Epithelial cell of umbilical artery (primary cell): ENCODE measurements around the gene SLC39A13. TPM values are rescaled to one million over a fixed set of nuclear protein-coding genes. Genes with fewer than 3 reads are reported as not detected.

Experiments
- total RNA-seq: library from RNA; depleted of rRNA; stranded (reverse); fragments of >200 nt; gene quantifications from 2 replicates; pipeline ENCODE4 v1.2.3, GENCODE V29; 2014

SLC39A13 gene
- total RNA-seq: 45.1 and 53.3 TPM in 2 replicates

DNA sequence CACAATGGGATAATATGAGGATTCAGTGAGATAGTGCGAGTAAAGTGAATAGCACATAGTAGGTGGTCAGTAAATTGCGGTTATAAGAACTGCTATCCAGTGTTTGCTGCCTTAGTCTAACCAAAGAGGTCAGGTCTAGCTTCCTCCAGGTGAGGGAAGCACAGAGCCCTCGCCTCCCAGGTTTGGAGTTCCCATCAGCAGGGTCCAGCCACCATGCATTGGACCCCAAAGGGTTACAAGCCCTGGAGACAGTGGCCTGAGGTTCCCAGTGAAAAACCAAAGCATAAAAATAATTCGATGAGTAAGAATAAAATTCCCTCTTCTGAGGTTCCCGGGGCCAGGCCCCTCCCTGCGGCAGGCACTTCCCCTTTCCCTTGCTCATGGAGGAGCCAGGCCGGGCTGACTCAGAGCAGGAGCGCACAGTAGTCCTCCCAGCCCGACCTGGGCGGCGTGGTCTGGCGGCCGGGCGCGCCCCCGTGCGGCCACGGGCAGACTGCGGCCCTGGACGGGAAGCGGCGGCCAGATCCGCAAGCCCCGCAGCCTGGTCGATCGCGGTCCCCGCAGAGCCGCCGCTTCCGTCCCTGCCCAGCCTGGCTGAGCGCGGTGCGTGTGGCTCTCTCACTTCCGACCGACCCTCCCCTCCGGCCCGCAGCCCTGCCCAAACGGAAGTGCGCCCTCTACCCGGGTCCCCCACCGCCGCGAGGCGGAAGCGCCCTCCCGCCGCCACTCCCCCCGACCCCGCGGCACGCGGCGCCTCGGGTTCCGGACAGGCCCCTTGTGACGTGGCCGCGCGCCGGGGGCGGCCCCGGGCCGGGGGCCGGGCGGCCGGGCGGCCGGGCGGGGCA is at the start of gene SLC39A13:
TSS of gene SLC39A13 (plus strand) at position 845 of the 845 bp plus-strand sequence. CDS start 1,505 bp downstream, outside the sequence.

GRCh38 chr11:47378010-47378835 is 30.2 kb upstream of the SLC39A13 start, which contains the start of gene SPI1:
Gene SPI1, minus strand, starts transcription at chr11:47378547. Its CDS starts 194 bp downstream, at chr11:47378353.

GRCh38 chr11:47426062-47426956 is 17.9 kb downstream of the SLC39A13 start, which contains the start of gene PSMC3:
Gene PSMC3, minus strand, starts transcription at chr11:47426439. Its CDS starts 160 bp downstream, at chr11:47426279.

DNA sequence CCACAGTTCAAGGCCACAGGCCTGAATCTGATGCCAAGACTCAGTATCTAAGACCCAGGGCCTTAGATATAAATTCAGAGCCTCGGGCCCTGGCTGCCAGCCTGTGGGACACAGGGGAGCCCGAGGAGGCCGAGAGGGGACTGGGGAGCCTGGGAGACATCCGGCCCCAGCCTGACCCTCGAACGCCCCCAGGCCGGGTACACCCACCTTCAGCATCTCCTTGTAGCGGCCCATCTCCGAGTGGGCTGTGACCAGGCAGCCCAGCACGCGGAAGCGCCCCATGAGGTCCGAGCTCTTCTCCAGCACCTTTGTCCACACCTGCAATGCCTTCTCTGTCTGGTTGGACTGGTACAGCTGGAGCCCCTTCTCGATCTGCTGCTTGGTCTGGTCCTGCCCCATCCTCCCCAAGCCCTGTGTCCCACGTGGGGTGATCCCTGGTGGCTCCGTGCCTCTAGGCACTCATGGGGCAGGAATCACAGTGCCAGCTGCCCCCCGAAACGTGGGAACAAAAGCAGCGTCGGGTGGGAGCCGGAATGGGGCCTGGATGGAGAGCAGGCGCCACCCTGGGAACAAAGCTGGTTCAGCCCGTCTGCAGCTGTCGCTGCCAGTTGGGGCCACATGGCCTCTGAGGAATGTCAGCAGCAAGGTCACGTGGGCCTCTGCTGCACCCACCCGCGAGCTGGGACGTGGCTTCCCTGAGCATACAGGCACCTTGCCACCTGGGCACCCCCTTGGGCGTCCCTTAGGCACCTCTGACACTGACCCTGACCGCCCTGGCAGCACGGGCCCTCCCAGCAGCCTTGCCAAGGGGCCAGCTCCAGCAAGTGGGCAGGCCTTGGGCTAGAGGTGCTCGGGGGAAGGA is 40.4 kb downstream of the SLC39A13 start, which contains the start of gene RAPSN:
TSS of gene RAPSN (minus strand) at position 571 of the 862 bp plus-strand sequence. CDS start at position 399, 172 bp downstream.

Other genes with a start within 250 kb of the SLC39A13 start
- gene ARFGAP2, start 231.7 kb upstream of the SLC39A13 start, total RNA-seq: 152 TPM in 2 replicates
- gene PACSIN3, start 222.2 kb upstream of the SLC39A13 start, total RNA-seq: 13.4 and 15.6 TPM in 2 replicates
- gene DDB2, start 193.6 kb upstream of the SLC39A13 start, total RNA-seq: 52.3 and 55.6 TPM in 2 replicates
- 18.8 and 26.1 TPM in 2 replicates for gene ACP2, start 159.8 kb upstream of the SLC39A13 start, total RNA-seq
- gene NR1H3, start 150.6 kb upstream of the SLC39A13 start, total RNA-seq: 8.8 and 12.3 TPM in 2 replicates
- 12.3 and 17.2 TPM in 2 replicates for gene MADD, start 138.5 kb upstream of the SLC39A13 start, total RNA-seq
- not detected in 2 replicates for gene MYBPC3, start 55.9 kb upstream of the SLC39A13 start, total RNA-seq
- not detected in 2 replicates for gene SPI1, start 30.0 kb upstream of the SLC39A13 start, total RNA-seq
- 229 and 249 TPM in 2 replicates for gene PSMC3, start 17.8 kb downstream of the SLC39A13 start, total RNA-seq
- gene RAPSN, start 40.5 kb downstream of the SLC39A13 start, total RNA-seq: under 0.01 and 0.30 TPM in 2 replicates
- gene CELF1, start 144.5 kb downstream of the SLC39A13 start, total RNA-seq: 67.6 and 80.9 TPM in 2 replicates
- gene PTPMT1, start 157.0 kb downstream of the SLC39A13 start, total RNA-seq: 99.8 and 110 TPM in 2 replicates
- 24.2 and 30.5 TPM in 2 replicates for gene KBTBD4, start 170.4 kb downstream of the SLC39A13 start, total RNA-seq
- 93.8 and 109 TPM in 2 replicates for gene NDUFS3, start 170.5 kb downstream of the SLC39A13 start, total RNA-seq
- not detected in 2 replicates for gene FAM180B, start 178.1 kb downstream of the SLC39A13 start, total RNA-seq
- 0.97 and 1.5 TPM in 2 replicates for gene C1QTNF4, start 185.8 kb downstream of the SLC39A13 start, total RNA-seq
- gene MTCH2, start 234.0 kb downstream of the SLC39A13 start, total RNA-seq: 95.2 and 124 TPM in 2 replicates